DOHH2 (cell line): ENCODE results near the gene AUH.

Source experiments
- EZH2phosphoT487 ChIP-seq: fragments of 200-600 bp; sonication (generic); IDR thresholded peaks from 2 replicates; pipeline ENCODE4 v1.6.1; 2017; ENCODE audit warnings: borderline replicate concordance, mild to moderate bottlenecking, antibody characterized with exemption, low read length, moderate library complexity, mixed read lengths
- TF ChIP-seq, protein P1 (sequence below): fragments of 200-600 bp; sonication (generic); IDR thresholded peaks from one replicate; pipeline ENCODE4 v1.5.1; 2014; ENCODE audit warnings: antibody characterized with exemption, mild to moderate bottlenecking, low read depth, low read length; ENCODE audit not compliant: poor library complexity, severe bottlenecking

GRCh38 chr9:91214086-91214485 lies 147.6 kb downstream of the AUH start:
- TF ChIP-seq, protein P1, sequence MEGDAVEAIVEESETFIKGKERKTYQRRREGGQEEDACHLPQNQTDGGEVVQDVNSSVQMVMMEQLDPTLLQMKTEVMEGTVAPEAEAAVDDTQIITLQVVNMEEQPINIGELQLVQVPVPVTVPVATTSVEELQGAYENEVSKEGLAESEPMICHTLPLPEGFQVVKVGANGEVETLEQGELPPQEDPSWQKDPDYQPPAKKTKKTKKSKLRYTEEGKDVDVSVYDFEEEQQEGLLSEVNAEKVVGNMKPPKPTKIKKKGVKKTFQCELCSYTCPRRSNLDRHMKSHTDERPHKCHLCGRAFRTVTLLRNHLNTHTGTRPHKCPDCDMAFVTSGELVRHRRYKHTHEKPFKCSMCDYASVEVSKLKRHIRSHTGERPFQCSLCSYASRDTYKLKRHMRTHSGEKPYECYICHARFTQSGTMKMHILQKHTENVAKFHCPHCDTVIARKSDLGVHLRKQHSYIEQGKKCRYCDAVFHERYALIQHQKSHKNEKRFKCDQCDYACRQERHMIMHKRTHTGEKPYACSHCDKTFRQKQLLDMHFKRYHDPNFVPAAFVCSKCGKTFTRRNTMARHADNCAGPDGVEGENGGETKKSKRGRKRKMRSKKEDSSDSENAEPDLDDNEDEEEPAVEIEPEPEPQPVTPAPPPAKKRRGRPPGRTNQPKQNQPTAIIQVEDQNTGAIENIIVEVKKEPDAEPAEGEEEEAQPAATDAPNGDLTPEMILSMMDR = no peak
- no peak for TF ChIP-seq EZH2phosphoT487
